Hypothalamus (tissue), 51 donors: ENCODE data around the gene PRKCQ.

Experiments used
- DNase-seq, 51 donors: peaks; one replicate each; lab custom pipeline; 2025; lab: John Stamatoyannopoulos, UW

PRKCQ gene

GRCh38 chr10:6528198-6528950, 51.7 kb downstream of the PRKCQ start:
- no peak for DNase-seq

GRCh38 chr10:6525599-6526165, 54.4 kb downstream of the PRKCQ start:
- no peak for DNase-seq

GRCh38 chr10:6522230-6522629, 57.8 kb downstream of the PRKCQ start:
- no peak for DNase-seq

DNA sequence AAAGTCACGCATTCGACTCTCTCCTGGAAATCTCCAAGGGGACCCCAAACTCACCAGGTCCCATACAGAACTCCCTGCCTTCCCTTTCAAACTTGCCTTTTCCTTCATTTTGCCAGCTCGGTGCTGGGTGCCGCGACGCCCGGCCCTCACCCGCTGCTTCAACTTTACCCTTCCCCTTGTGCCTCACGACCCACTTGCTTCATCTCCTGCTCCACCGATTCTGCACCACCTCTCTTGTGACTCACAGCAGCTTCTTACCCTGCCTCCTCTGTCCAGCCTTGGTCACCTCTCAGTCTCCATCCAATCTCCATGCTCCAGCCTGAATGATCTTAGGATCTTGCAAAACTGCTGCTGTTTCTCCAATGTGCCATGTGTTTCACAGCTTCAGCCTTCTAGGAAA, 59.9 kb downstream of the PRKCQ start:
- DNase-seq, result no peak

DNA sequence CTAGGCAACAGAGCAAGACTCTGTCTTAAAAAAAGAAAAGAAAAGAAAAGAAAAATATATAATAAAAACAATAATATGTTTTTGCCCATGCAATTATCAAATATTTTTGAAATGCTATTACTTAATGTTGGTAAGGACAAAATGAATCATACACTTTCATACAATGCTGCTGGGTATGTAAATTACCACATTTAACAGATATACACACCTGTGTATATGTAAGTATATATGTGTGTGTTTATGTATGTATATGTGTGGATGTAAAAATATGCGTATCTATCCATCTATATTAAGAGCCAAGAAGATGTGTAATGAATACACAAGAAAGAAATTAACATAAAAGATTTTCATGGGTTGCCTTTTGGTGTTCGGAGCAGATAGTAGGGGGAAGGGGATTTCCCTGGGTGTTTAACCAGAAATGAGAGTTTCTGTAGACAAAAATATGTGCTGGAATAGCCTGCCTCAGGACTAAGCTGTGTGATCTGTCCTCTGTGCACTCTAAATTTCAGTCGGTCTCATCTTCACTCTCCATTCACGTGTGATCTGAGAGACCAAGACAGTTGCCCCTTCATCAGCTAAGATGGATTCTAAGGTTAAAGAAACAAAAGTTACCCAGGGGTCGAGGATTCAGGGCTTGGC, 61.2 kb downstream of the PRKCQ start:
- DNase-seq, result no peak

DNA sequence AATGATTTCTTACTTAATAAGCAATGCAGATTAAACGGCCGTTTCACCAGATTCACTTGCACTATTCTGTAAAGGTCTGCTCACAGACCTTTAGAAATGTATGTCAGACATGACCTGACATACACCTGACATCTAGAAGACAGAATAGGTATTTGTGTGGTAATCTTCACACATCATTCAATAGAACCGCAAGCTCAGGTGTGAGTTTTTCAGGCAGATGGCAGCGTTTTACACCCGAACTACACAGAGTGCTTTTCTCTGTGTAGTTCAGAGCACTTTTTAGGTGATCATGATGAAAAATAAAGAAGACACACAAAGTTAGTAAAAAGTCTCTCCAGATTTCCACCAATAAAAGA, 63.2 kb downstream of the PRKCQ start:
- DNase-seq, result no peak

- no peak for DNase-seq
Measured at GRCh38 chr10:6516281-6516928, 63.7 kb downstream of the PRKCQ start.

DNA sequence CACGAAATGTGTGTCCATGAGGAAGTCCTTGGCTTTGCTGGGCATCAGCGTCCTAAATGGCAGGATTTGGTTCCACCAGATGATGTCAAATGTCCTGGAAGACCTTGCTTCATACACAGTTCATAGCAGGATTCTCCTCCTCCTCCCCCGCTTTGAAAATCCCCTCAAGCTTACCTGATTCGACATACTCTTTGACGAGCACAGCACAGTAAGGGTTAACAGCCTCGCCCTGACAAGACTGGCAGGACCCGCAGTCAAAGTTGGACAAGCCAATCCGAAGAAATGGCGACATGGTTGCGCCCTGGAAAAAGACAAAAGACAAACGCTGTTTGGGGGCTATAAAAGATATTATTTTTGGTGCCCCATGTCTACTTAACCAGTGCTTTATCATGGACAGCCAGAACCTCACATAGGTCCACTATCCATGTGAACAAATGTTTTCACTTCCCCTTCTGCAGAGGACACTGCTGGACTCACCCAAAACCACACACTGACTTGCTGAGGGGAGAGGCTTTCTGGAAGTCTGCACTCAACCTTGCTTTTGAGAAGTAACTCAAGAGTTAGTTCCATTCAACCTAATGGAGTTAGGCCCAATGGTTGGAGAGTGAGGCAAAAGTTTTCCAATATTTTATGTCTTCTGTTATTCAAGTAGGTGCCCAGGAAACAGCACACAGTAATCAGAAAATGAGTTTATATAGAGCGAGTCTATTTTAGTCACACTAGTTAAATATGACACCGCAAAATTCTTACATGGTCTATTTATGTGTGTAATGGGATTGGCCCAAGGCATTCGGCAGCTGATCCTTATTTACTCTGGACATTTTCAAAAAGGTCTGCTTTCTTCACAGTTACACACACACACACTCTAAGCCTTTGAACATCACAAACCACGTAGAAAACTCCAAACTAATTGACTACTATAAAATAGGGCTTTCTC, 65.0 kb downstream of the PRKCQ start:
- DNase-seq, result no peak

DNA sequence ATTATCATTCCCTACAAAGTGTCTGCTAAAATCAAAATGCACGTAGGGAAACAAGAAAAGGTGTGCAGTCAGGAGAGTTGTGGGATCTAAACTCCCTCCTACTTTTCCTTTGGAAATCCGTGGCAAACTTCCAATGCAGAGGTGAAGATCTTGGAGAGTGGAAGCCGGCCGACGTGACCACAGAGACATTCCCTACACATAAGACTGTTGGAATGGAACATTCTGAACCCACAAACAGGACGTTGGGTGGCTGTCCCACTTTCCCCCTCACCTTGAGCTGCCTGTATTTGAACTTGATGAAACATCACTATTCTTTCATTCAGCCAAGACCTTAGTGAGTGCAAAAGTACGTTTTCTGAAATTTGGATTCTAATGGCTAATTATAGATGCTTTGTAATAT, 65.9 kb downstream of the PRKCQ start:
- no peak for DNase-seq

GRCh38 chr10:6513476-6513875, 66.6 kb downstream of the PRKCQ start:
- no peak for DNase-seq

DNA sequence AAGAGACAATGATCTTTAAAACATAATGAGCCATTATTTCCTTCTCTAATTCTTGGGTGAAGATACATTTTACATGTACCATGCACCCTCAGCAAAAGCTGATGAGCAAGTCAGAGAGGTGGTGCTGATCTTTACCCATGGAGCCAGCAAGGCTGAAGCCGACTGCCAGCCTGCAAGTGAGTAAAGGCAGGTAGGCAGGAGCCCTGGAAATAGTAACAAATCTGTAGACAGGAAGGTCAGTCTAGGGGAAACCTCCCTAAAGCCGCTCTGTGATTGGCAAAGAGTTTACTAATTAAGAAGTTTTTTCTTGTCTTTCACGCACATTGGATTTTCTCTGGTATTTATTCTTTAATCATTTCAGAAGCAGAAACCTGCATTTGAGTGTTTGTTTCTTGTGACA, 67.9 kb downstream of the PRKCQ start:
- no peak for DNase-seq

GRCh38 chr10:6511347-6511746, 68.7 kb downstream of the PRKCQ start:
- DNase-seq, result no peak

- DNase-seq, result peak in 15 of 51 donors; percentile 2 to 68 (median 17)
Measured at GRCh38 chr10:6507311-6507710, 72.8 kb downstream of the PRKCQ start.

GRCh38 chr10:6505300-6505699, 74.8 kb downstream of the PRKCQ start:
- DNase-seq, result no peak

DNA sequence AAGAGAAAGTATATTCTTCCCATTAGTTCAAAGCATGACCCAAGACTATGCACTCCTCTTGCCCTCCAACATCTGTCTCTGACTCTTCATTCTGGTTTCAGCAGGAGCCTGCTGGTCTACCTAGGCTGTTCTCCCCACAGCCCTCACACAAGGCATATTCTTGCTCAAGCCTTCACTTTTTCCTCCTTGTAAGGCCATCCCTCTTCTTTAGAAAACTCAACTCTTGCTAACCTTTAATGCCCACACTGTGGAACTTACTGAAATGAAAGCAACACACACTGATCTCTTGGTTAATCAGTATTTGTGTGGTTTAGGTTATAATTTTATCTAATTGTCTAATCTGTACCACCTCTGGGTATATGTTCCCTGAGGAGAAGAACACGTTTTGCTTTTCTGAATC, 75.8 kb downstream of the PRKCQ start:
- DNase-seq, result no peak

DNA sequence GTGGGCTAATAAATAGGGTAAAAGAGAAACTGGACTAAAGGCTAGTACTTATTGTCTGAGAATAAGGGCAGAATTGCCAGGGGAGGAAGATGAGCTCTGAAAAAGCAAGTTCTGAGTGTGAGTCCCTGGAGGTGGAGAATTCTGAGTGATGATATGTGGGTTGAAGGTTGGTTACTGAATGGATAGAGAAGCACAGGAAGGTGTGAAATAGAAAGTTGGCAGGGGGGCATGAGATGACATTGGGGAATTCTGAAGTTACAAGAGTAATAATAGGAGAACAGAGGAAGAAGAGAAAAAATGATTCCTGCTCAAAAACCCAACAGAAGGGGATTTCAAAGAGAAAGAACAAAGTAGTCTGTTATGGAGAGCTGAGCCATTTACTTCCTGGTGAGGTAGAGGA, 76.9 kb downstream of the PRKCQ start:
- DNase-seq, result no peak

DNA sequence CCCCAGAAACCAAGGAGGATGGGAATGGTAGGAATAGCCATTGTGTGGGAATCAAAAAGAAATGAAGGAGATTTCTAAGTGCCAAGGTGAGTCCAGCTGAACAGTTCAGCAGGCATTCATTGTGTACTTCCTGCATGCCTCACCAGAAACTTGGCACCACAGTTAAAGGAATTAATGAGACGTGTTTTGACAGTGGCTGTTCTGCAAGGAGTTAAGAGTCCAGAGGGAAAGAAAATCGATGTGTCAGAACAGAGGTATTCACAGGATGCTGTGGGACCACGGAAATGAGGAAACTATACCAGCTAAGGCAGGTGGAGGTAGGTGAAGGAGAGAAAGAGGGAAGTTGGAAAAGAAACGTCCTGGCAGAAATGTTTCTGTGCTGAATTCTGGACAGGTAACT, 78.1 kb downstream of the PRKCQ start:
- no peak for DNase-seq

- no peak for DNase-seq
Measured at GRCh38 chr10:6499974-6500373, 80.1 kb downstream of the PRKCQ start.

GRCh38 chr10:6498771-6499170, 81.3 kb downstream of the PRKCQ start:
- no peak for DNase-seq

DNA sequence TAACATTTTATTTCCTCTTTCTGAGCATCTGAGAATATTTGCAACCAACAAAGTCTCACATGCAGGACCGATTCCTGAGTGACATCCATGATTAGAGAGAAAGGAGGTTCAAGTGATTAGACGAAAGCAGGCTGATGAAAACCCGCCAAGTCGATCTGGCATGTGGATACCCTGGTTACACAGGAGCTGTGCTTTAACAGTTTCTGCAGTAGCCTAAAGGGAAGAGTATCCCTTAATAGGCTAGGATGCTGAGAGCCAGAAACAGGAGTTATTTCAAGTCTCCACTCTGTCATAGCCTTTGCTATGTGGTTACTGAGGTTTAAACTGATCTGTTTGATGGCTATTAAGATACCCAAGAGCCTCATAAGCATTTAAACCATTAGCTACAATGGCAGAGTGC, 82.5 kb downstream of the PRKCQ start:
- no peak for DNase-seq
